HuH-7 (cell line): ENCODE measurements around the gene EVC.
A peak's percentile ranks its signal among the peaks of the same experiment; 100 is the strongest.
"Not testable (repeated sequence)": the region's sequence is repeated elsewhere in the genome, so short reads cannot be mapped to it uniquely, and the experiment has no call there.

Experiments
- DNase-seq: peaks from one replicate; pipeline ENCODE4 v3.0.0; 2011; ENCODE audit warnings: low spot score

Gene EVC

GRCh38 chr4:5708449-5709206, 2.4 kb upstream of the EVC start, which contains the start of gene EVC2:
TSS of gene EVC2 (minus strand) at chr4:5708559. CDS start at chr4:5708513, 46 bp downstream.
- DNase-seq, result no peak

GRCh38 chr4:5709207-5709575, 1.8 kb upstream of the EVC start:
- DNase-seq, result no peak

- DNase-seq, result peak; percentile 31
Observed at GRCh38 chr4:5710065-5710960, 688 bp upstream of the EVC start.

GRCh38 chr4:5711479-5712184, 631 bp downstream of the EVC start:
- no peak for DNase-seq

GRCh38 chr4:5712517-5712916, 1.5 kb downstream of the EVC start:
- no peak for DNase-seq

- no peak for DNase-seq
Observed at GRCh38 chr4:5712931-5713330, 1.9 kb downstream of the EVC start.

GRCh38 chr4:5713861-5714260, 2.9 kb downstream of the EVC start:
- DNase-seq, result no peak

- no peak for DNase-seq
Observed at GRCh38 chr4:5715357-5715756, 4.4 kb downstream of the EVC start.

- no peak for DNase-seq
Observed at GRCh38 chr4:5716391-5716790, 5.4 kb downstream of the EVC start.

GRCh38 chr4:5717449-5718158, 6.6 kb downstream of the EVC start:
- DNase-seq, result no peak

- DNase-seq, result no peak
Observed at GRCh38 chr4:5718411-5718810, 7.4 kb downstream of the EVC start.

GRCh38 chr4:5719350-5720055, 8.5 kb downstream of the EVC start:
- no peak for DNase-seq

- no peak for DNase-seq
Observed at GRCh38 chr4:5720157-5720850, 9.3 kb downstream of the EVC start.

- no peak for DNase-seq
Observed at GRCh38 chr4:5720980-5721379, 10.0 kb downstream of the EVC start.

GRCh38 chr4:5721923-5722322, 10.9 kb downstream of the EVC start:
- no peak for DNase-seq

- DNase-seq, result no peak
Observed at GRCh38 chr4:5722328-5722727, 11.3 kb downstream of the EVC start.

- no peak for DNase-seq
Observed at GRCh38 chr4:5724377-5724776, 13.4 kb downstream of the EVC start.

GRCh38 chr4:5728412-5728811, 17.4 kb downstream of the EVC start:
- DNase-seq, result not testable (repeated sequence)

GRCh38 chr4:5730436-5730835, 19.4 kb downstream of the EVC start:
- DNase-seq, result no peak
